ENCODE measurements around the gene GSTT4.
"Not testable (repeated sequence)": the region's sequence is repeated elsewhere in the genome, so short reads cannot be mapped to it uniquely, and the experiment has no call there.

GSTT4 gene

DNA sequence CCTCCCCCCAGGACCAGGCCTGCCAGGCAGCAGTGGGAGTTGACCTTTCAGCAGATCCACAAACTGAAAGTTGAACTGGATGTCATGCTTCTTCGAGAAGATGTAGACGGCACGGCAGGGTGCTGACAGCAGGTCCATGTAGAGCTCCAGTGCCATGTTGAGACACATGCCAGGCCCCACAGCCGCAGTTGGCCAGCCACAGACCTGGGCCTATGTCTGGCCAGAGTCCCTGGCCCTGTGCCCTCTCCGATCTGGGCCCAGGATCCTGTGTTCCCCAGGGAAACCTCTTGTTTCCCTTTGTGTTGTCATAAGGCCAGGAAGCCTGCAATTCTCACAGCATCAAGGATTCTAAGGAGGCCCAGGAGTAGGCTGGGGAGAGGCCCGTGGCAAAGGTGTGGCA, at the start of gene GSTT4:
Gene GSTT4, minus strand, starts transcription at position 253 of the 400 bp plus-strand sequence. Its CDS starts 97 bp downstream, at position 156.
- DNase-seq: no peak

DNA sequence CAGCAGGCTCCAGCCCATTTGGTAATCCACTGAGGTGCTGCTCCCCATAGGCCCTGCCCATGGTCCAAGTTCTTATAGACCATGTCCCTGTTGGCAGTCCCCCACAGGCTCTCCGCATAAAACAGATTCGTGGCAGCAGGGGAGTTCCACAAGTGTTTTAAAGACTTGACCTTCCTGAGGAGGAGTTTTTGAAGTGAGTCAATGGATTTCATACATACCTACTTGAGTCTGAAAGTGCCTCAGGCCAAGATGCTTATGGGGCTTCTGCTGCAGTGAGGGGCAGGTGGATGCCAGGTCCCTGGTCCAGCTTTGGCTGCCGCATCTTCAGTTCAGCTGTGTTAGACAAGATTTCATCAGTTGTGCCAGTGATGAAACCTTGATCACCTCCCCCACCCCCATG, 49.1 kb upstream of the GSTT4 start:
- DNase-seq: no peak

DNA sequence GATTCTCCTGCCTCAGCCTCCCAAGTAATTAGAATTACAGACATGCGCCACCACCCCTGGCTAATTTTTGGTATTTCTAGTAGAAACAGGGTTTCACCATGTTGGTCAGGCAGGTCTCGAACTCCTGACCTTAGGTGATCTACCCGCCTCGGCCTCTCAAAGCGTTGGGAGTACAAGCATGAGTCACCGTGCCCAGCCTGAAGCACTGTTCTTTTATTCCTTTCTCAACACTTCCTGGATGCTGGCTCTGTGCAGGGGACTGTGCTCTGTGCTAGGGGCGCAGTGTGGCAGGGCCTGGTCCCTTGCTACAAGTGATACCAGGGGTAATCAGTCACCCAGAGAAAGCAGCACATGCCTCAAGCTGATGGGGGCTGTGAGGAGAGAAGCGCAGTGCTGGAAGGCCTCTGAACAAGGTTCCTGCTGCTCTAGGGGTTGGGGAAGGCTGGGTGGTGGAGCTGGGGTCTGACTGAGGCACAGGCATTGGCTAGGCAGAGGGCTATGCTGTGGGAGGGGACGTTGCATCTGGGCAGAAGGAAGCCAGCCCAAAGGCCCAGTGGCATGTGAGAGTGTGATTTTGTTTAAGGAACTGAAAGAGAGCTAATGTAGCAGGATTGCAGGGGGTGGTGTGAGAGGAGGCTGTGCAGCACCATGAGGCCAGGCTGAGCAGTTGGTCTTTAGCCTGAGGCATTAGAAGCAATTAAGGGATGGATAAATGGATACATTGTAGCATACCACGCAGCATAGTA, 48.4 kb upstream of the GSTT4 start:
- DNase-seq: no peak

DNA sequence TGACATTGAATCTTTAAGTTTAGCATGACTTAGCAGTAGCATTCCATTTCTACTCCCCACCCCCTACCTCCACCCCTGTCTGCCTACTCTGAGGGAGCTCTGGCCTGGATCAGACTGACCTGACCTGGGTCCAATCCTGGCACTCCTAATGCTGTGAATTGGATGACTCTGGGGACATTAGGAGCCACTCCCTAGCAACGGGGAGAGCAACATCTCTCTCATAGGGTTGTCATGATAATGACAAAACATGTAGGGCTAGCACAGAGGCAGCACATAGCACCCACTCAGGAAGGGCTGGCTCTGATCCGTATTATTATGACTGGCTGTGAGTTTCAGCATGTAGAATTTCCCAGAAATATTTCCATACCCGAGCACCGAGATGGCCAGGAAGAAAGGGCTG, 46.3 kb upstream of the GSTT4 start:
- no peak for DNase-seq

DNA sequence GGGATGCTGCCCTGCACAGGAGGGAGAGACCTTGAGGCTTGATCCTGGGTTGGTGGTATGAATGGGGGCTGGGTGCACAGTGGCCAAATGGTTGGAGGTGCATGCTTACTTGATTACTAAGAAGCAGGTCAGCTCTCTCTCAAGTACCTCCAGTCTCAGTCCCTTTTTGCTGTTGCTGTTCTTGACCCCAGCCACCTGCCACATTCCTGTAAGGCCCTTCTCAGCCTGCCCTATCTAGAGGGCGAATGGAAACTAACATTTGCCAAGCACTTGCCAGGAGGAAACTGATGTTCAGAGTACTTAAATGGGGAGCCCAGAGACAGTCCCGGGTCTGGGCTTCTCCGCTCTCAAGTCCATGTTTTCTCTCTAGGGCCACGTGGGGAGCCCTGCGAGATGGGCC, 45.8 kb upstream of the GSTT4 start:
- DNase-seq: no peak

DNA sequence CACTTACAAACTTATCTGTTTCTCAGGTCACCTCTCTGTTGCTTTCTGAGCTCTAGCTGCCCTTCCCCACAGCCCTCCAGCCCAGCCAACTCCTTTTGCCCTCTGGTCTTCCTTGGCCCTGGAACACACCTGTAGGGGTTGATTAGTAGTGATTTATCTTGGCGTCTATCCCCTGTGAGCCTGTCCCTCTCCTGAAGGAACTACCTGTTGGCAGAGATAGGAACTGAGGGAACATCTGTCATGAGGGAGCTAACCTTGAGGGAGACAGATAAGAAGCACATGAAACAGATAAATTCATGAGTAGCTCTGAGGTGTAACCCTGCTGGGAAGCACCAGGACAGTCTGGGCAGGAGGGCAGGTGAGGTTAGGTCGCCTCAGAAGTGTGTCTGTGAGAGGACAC, 44.7 kb upstream of the GSTT4 start:
- no peak for DNase-seq

DNA sequence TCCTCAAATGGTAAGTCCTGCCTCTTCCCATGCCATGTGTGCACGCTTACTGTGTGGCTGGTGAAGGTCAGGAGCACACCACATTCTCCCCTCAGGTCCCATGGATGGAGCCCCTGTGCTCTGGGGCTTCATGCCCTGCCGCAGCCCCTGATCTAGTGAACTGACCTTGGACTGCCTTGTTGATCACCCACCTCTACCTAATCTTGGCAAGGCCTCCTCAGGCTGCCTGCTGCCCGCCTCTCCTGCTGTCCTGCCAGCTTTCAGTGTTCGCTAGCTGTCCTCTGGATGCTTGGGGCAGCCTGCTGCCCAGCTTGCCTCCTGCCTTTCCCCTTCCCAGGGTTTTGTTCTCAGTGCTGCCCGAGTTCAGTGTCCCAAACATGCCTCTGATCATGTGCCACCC, 44.0 kb upstream of the GSTT4 start:
- no peak for DNase-seq

DNA sequence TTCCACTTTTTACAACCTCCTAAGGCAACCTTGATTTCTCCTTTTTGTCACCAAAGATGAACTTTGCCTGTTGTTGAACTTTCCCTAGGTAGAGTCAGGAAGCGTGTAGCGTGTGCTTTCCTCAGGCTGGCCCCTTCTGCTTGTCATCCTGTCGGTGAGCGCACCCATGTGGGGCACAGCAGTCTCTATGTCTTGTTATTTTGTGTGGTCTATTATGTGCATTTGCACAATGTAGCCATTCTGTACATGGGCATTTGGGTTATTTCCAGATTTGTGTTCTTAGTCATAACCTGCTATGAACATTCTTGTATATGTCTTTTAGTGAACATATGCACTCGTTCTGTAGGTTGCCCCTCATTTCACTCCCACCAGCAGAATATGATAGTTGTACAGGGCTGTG, 40.8 kb upstream of the GSTT4 start:
- DNase-seq: no peak

DNA sequence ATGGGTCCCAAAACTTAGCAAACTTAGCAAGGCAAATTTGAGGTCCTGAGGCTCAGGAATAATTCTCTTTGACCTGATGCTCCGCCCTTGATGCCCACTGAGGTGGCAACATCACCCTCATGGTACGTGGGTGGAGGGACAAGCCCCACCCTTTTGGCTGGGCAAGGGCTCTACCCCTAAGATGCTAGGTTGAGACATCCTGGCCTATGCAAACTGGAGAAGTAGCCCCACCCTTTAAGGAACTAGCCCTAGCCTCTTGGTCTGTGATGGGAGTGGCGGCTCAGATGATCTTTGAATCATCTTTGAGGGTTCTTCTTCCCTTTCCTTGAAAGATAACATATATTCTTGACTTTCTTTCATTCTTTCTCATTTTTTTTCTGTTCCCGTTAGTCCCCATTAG, 38.7 kb upstream of the GSTT4 start:
- DNase-seq: no peak

DNA sequence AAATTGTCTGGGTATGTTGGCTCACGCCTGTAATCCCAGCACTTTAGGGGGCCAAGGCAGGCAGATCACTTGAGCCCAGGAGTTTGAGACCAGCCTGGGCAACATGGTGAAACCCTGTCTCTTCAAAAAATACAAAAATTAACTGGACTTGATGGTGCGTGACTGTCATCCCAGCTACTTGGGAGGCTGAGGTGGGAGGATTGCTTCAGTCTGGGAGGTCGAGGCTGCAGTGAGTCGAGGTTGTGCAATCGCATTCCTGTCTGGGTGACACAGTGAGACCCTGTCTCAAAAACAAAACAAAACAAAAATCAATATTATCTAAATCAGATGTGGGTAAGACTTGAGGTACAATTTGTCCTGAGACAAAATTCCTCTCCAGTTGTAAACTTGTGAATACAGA, 38.2 kb upstream of the GSTT4 start:
- not testable (repeated sequence) for DNase-seq

DNA sequence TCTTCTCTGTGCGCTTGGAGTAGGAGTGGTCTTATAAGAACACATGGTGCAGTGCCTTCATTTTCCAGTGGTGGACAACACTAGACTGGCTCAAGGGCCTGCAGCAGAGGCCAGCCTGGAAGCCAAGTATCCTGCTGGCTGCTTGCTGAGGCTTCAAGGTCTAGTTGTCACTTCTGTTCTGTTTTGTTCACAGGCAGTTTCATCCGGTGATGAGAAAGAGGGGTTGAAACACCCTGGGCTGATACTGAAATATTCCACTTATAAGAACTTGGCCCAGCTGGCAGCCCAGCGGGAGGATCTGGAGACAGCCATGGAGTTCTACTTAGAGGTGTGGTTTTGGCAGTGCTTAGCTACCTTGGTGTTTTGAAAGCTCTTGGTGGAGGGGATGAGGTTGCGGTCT, 35.7 kb upstream of the GSTT4 start:
- DNase-seq: no peak

DNA sequence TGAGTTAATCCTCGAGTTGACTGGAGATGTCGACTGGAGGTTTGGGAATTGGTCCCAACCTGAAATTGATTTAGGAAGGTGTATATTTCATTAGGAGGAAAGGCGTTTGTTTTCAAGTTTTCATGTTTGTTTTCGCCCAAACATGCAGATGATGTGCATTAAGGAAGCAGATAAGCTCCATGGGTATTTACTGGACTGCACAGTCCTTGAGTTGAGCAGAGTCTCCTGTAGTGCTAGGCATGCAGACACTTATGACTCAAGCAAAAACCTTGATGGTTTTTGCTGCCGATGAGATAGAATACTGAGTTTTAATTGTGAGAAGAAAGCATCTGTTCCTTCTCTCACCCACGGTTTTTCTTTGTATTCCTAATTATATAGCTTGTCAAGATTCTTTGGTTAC, 33.8 kb upstream of the GSTT4 start:
- DNase-seq: no peak

DNA sequence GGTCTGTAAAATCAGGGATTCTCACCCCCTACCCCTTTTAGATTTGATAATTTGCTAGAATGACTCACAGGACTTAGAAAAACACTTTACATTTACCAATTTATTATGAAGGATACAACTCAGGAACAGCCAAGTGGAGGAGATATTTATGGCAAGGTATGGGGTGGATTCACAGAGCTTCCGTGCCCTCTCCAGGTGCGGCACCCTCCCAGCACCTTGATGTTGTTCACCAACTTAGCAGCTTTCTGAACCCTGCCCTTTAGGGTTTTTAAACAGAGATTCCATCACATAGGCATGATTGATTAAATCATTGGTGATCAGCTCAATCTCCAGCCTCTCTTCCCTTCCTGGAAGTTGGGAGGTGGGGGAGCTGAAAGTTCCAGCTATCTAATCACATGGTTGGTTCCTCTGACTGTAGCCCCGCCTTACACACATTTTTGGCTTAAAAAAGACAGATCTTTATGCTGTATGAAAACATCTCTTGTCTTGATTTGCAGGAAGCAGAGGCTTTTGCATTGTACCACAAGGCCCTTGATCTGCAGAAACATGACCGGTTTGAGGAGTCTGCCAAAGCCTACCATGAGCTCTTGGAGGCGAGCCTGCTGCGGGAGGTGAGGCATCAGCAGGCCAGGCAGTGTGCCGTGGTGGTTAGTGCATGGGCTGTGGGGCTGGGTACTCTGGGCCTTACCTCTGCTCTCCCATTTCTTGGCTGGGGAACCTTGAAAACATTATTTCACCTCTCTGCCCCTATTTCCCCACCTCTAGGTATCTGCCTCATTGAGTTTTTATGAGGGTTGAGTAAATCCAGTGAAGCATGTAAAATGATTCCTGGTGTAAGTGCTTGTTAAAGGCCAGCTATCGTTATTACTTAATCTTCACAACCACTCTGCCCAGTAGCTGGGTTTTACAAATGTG, 32.9 kb upstream of the GSTT4 start:
- no peak for DNase-seq

DNA sequence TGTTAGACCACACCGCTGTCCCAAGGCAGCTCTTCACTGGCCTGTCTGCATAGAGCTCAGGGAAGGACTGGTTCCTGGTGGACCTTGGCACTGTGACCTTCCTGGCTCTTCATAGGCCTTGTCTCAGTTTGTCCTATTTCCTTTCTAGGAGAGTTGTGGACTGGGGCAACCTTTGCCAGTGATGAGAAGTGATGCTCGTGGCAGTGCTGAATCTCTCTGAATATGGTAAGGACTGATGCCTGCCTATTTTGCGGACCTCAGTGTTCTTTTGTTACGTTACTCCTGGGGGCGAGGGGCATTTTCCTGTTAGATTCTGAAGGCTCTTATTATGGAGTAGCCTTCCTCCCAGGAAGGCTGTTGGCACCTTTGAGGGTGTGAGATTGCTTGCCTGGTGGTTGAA, 30.0 kb upstream of the GSTT4 start:
- DNase-seq: no peak

DNA sequence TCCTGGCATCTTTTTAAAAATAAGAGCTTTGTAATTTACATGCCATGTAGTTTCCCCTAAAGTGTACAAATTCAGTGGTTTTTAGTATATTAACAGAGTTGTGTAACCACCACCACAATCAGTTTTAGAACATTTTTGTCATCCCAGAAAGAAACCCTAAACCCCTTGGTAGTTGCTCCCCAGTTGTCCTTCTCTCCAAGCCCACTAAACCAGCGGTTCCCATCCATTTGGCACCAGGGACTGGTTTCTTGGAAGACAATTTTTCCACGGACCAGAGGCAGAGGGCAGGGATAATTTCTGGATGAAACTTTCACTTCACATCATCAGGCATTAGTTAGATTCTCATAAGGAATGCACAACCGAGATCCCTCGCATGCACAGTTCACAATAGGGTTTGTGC, 28.5 kb upstream of the GSTT4 start:
- DNase-seq: no peak

DNA sequence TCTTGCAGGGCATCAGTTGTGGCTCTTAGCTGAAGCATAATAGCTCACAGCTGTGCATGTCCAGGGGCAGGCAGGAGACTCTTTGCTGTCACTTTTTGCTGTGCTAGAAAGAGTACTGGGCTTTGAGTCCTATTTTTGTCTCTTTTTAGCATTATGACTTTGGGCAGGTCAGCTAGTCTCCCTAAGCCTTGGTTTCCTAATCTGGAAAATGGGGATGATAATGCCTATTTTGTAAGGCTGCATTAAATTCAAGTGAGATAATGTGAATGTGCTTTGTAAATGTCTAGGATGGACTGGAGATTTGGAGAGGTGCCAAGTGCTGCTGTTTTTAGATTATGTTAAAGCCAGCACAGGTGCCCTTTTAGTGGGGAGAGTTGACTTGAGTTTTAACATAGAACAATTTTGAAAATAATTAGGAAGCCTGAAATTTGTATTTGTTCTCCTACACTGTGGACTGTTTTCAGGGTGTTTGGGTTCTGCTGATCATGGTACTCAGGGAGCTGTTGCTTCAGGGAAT, 25.0 kb upstream of the GSTT4 start:
- no peak for DNase-seq

DNA sequence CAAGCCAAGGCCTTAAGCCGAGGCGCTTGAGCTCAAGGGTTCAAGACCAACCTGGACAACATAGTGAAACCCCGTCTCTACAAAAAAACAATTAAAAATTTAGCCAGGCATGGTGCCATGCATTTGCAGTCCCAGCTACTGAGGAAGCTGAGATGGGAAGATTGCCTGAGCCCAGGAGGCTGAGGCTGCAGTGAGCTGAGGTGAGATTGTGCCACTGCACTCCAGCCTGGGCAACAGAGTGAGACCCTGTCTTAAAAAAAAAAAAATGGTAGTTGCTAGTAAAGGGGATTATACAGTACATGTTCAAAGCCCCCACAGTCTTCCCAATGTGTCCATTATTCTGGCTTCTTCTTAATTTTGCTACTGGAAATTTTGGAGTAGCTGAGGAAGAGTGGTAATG, 24.1 kb upstream of the GSTT4 start:
- DNase-seq: no peak

DNA sequence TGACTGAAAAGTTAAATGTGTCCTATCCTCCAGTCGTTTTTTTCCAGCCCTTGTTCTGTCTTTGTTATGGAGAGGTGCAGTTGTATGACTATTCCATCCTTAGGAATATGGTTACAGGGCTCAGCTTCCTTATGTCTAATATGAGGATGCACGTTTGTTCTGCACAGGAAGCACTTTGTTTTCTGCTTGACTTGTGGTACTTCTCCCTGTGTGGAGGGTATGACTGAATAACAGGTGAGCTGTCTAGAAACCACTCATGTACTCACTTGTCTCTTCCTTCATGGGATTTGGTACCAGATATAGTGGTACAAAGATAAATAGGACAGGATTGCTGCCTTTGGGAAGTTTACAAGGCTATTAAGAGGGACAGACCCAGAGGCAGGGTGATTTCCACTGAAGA, 23.3 kb upstream of the GSTT4 start:
- no peak for DNase-seq

DNA sequence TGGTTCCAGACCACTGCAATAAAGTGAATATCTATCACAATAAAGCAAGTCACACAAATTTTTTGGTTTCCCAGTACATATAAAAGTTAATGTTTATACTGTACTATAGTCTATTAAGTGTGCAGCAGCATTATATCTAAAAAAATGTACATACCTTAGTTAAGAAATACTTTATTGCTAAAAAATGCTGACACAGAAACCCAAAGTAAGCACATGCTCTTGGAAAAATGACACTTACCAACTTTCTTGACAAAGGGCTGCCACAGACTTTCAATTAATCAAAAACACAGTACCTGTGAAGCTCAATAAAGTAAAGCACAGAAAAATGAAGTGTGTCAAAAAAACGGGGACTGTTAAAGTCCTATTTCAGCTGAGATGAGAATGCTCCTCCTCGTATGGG, 22.7 kb upstream of the GSTT4 start:
- DNase-seq: no peak

DNA sequence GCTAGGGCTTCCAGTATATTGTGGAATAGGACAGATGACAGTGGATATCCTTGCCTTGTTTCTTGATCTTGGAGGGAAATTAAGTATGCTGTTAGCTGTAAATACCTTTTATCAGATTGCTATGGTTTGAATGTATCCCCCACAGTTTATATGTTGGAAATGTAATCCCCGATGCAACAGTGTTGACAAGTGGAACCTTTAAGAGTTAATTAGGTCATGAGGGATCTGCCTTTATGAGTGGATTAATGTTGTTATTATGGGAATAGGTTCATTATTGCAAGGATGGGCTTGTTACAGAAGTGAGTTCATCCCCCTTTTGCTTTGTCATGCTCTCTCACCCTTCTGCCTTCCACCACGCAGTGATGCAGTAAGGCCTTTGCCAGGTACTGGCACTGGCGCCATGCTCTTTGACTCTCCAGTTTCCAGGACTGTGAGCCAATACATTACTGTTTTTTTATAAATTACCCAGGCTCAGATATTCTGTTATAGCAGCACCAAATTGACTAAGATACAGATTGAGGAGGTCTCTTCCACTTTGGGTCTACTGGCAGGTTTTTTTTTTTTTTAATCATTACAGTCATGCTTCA, 22.2 kb upstream of the GSTT4 start:
- DNase-seq: no peak

DNA sequence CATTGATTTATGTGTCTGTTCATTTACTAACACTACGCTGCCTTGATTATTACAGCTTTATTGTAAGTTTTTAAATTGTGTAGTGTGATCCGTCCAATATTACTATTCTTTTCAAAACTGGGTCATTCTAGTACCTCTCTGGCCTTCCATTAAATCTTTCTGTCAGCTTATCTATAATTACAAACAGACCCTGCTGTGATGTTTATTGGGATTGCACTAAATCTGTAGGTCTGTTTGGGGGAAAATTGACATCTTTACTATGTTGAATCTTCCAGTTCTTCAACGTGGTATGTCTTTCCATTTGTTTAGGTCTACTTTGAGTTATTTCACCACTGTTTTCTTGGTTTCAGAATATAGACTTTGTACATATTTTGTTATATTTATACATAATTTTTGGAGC, 21.5 kb upstream of the GSTT4 start:
- no peak for DNase-seq

DNA sequence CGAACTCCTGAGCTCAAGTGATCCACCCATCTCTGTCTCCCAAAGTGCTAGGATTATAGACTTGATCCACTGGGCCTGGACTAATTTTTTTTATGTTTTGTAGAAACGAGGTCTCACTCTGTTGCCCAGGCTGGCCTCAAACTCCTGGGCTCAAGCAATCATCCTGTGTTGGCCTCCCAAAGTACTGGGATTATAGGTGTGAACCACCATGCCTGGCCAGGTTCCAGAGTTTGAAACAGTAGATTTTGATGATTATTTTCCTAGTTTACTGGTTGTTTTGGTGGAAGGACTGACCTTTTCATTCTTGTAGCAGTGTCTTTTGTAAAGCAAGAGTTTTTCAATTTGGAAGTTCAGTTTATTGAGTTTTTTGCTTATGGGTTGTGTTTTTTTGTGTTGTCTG, 20.8 kb upstream of the GSTT4 start:
- DNase-seq: no peak

DNA sequence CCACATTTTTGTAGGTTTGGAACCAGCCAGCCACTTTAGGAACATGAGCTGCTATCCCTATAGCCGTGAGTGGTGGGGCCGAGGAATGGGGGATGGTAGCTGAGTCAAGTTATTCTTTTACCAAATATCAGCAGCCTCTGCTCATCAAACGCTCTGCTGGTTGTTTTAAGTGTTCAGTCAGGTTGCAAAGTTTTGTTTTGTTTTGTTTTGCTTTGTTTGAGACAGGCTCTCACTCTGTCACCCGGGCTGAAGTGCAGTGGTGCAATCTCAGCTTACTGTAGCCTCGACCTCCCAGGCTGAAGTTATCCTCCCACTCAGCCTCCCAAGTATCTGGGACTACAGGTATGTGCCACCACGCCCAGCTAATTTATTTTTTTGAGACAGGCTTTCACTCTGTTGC, 20.2 kb upstream of the GSTT4 start:
- DNase-seq: no peak

DNA sequence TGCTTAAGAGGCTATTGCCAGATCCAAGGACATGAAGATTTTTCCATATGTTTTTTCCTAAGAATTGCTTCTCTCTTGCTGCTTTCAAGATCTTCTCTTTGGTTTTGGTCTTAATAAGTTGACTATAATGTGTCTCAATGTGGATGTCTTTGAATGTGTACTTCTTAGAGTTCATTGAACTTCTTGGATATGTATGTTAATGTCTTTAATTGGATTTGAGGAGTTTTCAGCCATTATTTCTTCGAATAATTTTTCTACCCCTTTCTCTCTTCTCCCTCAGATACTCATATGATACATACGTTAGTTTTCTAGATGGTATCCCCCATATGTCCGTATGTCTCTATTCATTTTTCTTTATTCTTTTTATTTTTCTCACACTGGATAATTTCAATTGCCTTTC, 19.1 kb upstream of the GSTT4 start:
- no peak for DNase-seq

Measured in Kasumi-1 (cell line).